ENCODE data around the gene SERBP1.
A peak's percentile ranks its signal among the peaks of the same experiment; 100 is the strongest.
"Not testable (repeated sequence)": the region's sequence is repeated elsewhere in the genome, so short reads cannot be mapped to it uniquely, and the experiment has no call there.

Gene SERBP1

DNA sequence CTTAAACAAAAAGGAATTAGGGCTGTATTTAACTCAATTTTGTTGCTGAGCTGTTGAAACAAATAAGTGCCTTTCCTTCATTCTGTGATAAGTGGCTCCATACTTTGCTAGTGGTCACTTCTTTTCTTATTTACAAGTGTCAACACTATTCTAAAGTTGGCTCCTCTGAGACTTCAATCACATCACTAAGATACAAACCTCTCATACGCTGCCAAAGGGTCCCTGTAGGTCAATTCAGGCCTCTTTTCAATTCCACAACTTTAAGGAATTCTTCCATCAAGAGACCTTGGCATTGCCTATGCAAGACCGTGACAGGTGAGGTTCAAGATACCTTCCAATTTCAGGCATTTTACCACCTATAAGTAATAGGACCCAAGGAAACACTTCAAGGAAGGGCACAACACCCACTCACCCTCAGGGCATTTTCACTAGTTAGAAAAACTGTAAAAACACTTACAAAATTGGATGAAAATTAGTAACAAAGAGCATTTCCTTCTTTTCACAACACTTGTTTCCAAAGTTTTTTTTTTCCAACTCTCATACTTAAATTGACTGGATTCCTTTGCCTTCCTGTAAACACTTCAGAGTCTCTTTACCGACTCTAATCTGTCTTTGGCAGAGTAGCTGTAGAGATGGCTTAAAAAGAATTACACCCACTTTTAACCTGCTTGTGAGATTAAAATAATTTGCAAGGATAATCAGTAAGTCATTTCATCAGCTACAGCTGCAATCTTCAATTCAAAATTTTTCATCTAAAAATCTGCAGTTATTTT is 24.5 kb downstream of the SERBP1 start:
- DNase-seq (ENCODE audit: low spot score) = peak; percentile 28

DNA sequence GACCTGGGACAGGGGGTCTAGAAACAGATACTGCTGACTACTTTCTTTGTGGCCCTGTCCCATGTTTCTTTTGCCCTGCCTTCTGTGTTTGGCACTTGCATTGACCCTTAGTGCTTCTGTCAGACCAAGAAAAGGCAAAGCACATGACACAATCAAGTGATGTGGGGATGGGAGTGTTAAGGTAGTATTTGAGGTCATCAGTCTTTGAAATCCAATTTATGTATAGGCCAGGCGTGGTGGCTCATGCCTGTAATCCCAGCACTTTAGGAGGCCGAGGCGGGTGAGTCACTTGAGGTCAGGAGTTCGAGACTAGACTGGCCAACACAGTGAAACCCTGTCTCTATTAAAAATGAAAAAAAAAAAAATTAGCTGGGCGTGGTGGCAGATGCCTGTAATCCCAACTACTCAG is 26.0 kb downstream of the SERBP1 start:
- DNase-seq (ENCODE audit: low spot score) = no peak

DNA sequence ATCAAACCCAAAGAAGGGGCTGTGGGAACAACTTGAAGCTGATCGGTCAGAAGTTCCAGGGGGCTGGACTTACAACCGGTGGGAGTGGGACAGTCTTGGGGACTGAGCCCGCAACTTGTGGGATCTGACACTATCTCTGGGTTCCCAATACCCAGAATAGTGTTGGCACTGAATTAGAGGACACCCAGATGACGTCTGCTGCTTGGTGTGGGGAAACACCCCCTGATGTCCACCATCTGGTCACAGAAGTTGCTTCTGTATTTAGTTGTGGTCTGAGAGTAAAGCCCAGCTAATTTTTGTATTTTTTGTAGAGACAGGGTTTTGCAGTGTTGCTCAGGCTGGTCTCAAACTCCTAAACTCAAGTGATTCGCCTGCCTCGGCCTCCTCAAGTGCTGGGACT is 28.8 kb downstream of the SERBP1 start:
- no peak for DNase-seq (ENCODE audit: low spot score)

DNA sequence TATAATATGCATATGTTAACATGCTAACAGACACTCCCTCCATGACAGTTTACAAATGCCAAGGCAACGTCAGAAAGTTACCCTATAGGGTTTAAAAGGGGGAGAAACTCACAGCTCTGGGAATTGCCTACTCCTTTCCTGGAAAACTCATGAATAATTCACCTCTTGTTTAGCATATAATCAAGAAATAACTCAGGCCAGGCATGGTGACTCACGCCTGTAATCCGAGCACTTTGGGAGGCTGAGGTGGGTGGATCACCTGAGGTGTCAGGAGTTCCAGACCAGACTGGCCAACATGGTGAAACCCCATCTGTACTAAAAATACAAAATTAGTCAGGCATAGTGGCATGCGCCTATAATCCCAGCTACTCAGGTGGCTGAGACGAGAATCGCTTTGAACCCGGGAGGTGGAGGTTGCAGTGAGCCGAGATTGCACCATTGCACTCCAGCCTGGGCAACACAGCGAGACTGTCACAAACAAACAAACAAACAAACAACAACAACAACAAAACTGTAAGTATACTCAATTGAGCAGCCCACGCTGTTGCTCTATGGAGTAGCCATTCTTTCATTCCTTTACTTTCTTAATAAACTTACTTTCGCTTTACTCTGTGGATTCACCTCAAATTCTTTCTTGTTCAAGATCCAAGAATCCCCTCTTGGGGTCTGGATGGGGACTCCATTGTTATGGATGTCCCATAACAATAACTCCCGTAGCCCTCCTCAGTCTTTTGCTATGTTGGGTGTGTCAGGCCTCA is 30.0 kb downstream of the SERBP1 start:
- DNase-seq (ENCODE audit: low spot score) = not testable (repeated sequence)

DNA sequence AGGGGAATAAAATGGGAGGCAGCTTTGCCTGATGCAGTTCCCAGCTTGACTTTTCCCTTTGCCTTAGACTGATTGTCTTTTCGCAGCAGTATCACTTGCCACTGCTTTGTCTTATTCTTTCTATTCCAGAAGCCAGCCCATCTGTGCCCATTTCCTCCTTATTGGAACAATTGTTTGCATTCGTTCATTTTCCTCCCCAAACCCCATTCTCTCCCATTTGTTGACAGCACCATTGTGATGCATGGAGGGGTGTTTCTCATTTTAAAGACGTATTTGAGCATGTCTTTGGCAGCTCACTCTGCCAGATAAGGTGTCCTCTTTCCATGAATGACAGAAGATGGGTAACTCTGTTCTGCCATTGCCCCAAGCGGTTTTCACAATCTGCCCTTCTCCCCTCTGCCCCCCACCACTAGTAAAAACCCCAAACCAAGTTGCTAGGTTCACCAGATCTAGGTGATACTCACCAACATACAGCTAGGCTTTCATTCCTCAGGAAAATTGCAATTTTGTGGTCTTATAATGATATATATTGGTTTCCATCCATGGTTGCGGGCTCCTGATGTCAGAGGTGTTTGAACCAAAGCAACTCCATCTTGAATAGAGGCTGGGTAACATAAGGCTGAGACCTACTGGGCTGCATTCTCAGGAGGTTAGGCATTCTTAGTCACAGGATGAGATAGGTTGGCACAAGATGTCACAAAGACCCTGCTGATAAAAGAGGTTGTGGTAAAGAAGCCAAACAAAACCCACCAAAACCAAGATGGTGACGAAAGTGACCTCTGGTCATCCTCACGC is 30.8 kb downstream of the SERBP1 start:
- no peak for DNase-seq (ENCODE audit: low spot score)

DNA sequence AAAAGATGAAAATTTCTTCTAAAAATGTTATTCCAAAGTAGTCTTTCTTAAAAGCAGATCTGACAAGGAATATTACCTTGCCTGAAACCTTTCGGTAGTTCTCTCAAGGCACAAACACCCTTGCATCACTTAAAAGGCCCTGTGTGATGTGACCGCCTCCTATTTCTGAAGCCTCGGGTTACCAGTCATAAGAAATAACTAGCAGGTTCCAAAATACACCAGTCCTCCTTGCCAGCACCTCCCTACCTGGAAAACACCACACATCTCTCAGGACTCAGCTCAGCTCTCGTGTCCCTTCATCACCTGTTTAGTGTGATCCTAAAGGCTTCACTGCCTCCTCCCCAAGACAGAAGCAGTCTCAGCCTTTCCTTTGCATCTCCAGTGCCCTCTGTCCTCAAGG is 35.7 kb downstream of the SERBP1 start:
- DNase-seq (ENCODE audit: low spot score) = no peak

DNA sequence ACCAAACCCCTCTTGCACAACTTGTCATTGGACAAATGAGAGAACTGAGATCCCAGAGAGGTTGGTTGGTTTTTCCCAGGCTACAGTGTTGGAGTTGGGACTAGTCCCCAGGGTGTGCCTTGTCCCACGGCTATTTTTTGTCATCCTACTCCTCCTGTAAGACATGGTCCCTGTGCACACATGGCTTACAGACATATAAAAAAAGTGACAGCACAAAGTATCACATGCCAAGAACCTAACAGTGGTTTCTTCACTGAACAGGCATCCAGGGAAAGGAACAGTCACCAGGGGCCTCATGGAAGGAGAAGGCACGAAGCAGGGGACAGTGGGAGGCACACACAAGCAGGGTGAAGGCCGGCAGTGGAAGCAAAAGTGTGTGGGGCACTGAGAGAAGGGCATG is 36.5 kb downstream of the SERBP1 start:
- DNase-seq (ENCODE audit: low spot score) = no peak

DNA sequence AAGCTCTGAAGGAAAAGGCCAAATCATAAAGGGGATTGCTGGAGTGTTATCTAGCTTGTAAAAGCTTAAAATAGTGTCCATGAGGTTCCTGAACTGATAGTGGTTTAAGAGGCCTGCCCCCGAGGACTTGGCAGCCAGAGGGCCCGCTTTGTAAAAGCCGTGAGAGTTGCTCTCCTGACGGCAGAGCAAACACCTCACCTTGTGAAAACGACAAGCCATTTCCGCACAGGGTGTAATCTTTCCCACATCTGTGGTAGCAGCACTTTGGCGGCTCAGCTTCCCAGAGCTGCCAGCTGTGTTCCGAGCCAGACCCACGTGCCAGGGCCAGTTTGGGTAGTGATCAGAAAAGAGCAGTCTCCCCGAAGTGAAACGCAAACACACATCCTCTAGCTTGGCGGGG is 37.0 kb downstream of the SERBP1 start:
- DNase-seq (ENCODE audit: low spot score) = no peak

DNA sequence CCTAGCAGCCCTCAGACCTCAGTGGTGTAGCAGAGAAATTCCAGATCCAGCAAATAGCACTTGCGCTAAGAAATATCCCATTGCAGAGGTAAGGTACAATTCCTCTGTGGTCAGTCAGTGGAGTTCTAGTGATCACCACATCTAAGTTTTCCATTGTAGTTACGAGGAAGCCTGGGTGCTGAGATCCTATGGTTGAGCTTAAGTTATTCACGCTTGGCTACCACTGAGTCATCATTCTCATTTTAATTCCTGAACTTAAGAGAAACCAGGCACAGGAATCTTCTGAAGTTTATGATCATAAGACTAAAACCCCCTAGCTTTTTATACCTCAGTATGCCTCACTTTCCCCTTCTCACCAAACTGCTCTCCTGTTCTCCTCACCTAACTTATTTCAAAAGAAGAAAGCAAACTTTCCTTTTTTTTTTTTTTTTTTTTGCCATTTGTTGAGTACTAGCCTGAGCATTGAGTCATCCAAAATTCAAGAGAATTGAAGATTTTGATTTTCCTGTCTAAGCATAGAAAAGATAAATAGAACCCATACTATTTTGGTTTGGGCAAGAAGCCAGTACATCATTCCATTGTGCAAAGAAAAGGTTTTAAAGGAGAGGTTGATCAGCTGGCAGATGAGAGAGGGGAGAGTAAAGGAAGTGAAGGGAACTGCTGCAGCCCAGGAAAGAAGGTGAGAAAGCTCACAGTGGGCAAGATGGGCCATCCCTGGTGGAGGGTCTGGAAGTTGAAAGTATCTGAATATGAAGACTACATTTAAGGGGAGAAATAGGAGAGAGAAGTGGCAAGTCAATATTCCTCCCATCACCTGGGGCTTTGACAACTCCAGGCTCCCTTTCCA is 39.9 kb downstream of the SERBP1 start:
- no peak for DNase-seq (ENCODE audit: low spot score)

DNA sequence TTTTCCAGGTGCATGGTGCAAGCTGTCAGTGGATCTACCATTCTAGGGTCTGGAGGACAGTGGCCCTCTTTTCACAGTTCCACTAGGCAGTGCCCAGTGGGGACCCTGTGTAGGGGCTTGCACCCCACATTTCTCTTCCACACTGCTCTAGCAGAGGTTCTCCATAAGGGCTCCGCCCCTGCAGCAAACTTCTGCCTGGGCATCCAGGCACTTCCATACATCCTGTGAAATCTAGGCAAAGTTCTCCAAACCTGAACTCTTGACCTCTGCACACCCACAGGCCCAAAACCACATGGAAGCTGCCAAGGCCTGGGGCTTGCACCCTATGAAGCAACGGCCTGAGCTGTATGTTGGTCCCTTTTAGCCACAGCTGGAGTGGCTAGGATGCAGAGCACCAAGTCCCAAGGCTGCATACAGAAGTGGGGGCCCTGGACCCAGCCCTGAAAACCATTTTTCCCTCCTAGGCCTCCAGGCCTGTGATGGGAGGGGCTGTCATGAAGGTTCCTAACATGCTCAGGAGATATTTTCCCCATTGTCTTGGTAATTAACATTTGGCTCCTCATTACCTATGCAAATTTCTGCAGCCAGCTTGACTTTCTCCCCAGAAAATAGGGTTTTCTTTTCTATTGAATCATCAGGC is 46.1 kb downstream of the SERBP1 start:
- no peak for DNase-seq (ENCODE audit: low spot score)

DNA sequence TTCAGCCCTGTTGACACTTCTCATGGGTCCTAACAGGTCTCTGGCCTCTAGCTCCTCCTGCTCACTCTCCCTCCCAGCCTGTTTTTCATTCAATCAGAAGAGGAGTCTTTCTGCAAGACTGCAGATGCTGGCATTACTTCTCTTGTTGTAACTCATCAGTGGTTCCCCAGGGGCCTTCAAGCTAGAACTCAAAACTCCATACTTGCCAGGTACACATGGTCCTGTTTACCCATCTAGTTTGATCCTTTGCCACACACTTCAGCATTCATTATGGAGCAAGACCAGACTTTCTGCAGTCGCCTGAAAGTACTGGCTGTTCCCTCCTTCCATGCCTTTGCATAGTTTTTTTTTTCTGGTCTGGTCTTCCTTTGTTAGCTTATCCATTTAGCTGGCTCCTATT is 47.9 kb downstream of the SERBP1 start:
- DNase-seq (ENCODE audit: low spot score) = no peak

DNA sequence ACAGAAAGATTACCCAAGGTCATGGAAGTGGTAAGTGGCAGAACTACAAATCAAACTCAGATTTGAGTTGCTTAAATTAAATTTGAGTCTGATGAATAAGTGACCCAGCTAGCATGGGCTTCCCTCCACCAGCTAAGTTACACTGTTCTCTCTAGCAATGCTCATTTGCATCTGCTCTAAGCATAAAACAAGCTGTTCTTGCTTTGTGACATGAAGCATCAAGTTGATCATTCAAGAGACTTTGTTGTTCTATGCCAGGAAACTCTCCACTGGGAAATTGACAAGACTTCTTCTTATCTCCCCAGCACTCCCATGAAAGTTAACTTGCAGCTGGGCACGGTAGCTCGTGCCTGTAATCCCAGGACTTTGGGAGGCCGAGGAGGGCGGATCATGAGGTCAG is 49.0 kb downstream of the SERBP1 start:
- DNase-seq (ENCODE audit: low spot score) = no peak

DNA sequence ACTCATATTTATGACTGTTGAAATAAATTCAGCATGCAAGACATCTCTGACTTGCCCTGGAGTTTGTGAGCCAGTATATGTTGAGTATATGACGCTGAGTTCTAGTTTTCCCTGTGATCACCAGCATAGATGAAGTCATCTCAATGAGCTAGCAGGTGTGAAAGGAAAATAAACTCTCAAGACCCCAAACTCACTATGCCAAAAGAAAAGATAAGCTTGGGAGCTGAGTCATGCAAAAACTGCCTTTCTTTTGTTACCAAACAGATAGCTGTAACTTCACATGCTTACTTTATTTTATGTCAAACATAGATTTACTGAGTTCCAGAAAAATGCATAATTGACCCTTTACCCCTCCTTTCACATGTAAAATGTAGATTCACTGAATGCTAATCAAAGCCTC is 52.9 kb downstream of the SERBP1 start:
- DNase-seq (ENCODE audit: low spot score) = no peak

DNA sequence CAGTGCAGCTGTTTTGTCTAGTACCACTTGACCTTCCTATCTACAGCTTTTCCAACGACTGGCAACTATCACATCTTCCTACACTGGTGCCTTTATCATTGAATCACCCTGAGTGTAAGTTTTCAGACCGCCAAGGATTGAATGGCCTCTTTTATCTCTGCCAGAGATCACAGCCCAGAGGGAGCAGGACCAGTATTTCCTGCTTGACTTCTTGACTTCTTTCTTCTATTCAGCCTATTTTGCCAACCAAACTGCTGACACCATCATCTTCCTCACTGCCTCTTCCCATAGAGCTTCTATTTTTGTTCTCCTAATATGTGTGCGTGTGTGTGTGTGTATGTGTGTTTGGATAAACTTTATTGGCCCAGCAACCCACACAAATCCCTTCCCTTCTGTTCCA is 53.8 kb downstream of the SERBP1 start:
- no peak for DNase-seq (ENCODE audit: low spot score)

DNA sequence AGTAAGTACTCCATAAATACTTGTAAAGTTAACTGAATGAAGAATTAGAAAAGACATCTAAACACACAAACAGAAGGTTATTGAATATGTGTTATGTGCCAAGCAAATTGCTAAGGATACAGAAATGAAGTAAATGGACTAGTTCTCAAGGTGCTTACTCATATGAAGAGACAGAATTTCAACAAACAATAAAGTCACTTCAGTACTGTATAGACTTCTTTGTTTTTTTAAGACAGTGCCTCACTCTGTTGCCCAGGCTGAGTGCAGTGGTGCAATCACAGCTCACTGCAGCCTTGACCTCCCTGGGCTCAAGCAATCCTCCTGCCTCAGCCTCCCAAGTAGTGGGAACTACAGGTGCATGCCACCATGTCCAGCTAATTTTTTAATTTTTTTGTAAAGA is 57.3 kb downstream of the SERBP1 start:
- no peak for DNase-seq (ENCODE audit: low spot score)

DNA sequence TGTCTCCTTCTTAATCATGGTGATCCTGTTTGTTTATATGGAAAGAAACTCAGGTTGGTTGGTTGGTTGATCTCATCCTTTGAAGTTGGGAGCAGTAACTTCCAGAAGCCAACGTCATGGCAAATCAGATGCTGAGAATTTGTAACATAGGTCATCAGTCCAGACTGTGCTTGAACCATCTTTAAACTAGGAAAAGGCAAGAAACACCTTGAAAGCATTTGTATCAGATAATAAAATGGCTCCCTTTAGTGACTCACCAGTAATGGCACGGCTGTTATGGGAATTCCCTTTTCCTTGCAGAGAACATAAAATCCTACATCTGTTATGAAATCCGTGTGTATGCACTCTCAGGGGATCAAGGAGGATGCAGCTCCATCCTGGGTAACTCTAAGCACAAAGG is 58.1 kb downstream of the SERBP1 start:
- no peak for DNase-seq (ENCODE audit: low spot score)

DNA sequence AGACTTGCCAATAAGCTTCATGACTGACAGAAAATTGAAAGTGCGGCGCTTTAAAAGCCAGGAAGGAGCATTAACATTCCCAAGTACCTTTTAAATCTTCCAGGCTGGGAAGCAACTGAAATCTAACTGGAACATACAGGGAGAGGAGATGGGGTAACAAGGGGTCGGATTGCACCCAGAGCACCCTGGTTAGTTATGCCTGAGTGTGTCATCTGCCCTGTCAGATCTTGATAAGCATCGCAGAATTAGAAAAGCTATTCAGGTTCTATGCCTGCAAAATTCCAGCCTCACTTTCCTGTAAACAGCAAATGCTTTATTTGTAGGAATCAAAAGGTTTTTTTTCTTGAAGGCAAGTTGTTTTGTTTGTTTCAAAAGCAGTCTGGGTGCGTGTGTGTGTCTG is 58.5 kb downstream of the SERBP1 start:
- no peak for DNase-seq (ENCODE audit: low spot score)

DNA sequence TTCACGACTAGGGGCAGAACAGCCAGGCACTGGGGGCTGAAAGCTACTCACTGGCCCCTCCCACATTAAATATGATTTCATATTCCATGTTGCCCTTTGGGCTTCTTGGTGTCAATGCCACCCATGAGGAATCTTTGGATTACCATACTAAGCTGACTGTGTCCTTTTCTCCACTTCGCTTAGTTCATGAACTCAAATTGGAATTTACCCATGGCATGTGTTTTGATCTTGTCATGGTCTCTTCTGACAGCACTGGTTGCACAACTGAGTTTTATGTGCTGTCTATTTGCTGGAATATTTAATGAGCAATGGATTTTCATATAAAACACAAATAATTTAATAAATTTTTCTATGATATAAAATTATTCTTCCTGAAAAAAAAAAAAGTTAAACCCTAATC is 59.2 kb downstream of the SERBP1 start:
- DNase-seq (ENCODE audit: low spot score) = no peak

DNA sequence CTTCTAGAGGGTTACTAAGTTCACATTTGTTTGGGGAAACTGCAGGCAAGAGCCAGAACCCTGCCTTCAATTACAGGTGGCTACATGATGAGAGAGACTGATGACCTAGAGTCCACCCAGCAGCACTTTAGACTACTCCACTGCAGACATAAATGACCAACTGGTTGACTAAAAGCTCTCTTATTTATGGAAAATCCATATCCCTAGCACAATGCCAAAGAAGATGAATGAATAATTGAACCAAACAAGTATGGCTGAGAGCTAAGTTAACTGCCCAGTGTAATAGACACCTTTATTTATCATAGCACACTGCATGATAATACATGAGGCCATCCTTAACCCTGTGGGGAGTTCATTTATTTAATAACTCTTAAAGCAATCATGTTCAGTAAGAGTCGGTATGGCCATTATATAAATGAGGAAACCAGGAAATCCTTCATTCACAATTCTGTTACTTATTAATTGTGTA is 62.1 kb downstream of the SERBP1 start:
- no peak for DNase-seq (ENCODE audit: low spot score)

DNA sequence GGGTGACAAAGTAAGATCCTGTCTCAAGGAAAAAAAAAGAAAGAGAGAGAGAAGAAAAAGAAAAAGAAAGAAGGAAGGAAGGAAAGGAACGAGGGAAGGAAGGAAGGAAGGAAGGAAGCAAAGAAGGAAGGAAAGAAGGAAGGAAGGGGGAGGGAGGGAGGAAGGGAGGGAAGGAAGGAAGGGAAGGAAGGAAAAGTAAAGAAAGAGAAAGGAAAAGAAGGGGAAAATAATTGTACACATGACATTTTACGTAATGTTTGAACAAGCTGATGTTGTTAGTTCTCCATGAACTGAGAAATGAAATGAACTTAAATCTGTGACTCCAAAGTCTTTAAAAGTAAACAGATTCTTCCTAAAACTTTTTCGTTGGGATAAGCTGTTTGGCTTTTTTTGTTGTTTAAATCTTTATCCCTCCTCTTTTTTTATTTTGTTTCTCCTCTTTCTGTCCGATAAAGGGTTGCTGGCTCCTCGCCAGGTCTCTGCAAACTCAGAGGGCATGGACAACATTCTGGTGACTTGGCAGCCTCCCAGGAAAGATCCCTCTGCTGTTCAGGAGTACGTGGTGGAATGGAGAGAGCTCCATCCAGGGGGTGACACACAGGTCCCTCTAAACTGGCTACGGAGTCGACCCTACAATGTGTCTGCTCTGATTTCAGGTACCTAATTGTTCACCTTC is 62.7 kb downstream of the SERBP1 start:
- no peak for DNase-seq (ENCODE audit: low spot score)

DNA sequence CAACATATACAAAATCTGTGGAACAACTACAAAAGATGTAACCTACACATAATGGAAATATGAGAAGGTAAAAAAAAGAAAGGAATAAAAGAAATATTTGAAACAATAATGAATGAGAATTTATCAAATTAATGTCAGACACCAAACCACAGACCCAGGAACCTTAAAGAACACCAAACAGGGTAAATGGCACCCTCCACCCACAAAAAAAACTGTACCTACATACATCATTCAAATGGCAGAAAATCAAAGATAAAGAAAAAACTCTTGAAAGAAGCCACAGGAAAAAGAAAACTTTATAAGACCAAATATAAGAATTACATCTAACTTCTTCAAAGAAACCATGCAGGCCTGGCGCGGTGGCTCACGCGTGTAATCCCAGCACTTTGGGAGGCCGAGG is 68.6 kb downstream of the SERBP1 start:
- DNase-seq (ENCODE audit: low spot score) = no peak

All from putamen (tissue), 1 donor.